ENCODE measurements around the gene HYCC1.

HYCC1 gene

GRCh38 chr7:22990588-22990949 lies 23.4 kb downstream of the HYCC1 start:
- H3K4me3 ChIP-seq (ENCODE audit: low read depth, low read length): no peak overlapping the region
- CTCF ChIA-PET: no interaction called here
- POLR2A ChIA-PET: no interaction called here
- no peak for DNase-seq (ENCODE audit: low read depth, low spot score)
- TF ChIP-seq CTCF (IDR thresholded peaks at IDR 0.05; ENCODE audit: insufficient read depth, low read length, missing control alignments): no peak

- DNase-seq (ENCODE audit: low read depth, low spot score): no peak
- H3K4me3 ChIP-seq (ENCODE audit: low read depth, low read length): no peak overlapping the region
- POLR2A ChIA-PET: no interaction called here
- no peak for TF ChIP-seq CTCF (IDR thresholded peaks at IDR 0.05; ENCODE audit: insufficient read depth, low read length, missing control alignments)
- CTCF ChIA-PET: no interaction called here
Observed at GRCh38 chr7:22989643-22990587, 24.0 kb downstream of the HYCC1 start.

- ChIA-PET CTCF (interaction anchor here (1.1 kb wide), 1 partner anchor 70 kb away, joined by 5 read pairs; no protein-coding TSS in a partner anchor), POLR2A (no interaction called here)
- TF ChIP-seq CTCF (IDR thresholded peaks at IDR 0.05; ENCODE audit: insufficient read depth, low read length, missing control alignments): no peak
Observed at GRCh38 chr7:22985436-22985835, 28.5 kb downstream of the HYCC1 start.

GRCh38 chr7:22983257-22983855 lies 30.6 kb downstream of the HYCC1 start:
- H3K4me3 ChIP-seq (ENCODE audit: low read depth, low read length): no peak overlapping the region
- no peak for DNase-seq (ENCODE audit: low read depth, low spot score)
- ChIA-PET POLR2A (interaction anchor here (0.7 kb wide), 1 partner anchor 22 kb away, joined by 4 read pairs; no protein-coding TSS in a partner anchor), CTCF (interaction anchor here (1.0 kb wide), 1 partner anchor 11 kb away, joined by 3 read pairs; no protein-coding TSS in a partner anchor)
- TF ChIP-seq CTCF (IDR thresholded peaks at IDR 0.05; ENCODE audit: insufficient read depth, low read length, missing control alignments): no peak

More at GRCh38 chr7:22985436-22985835, 28.5 kb downstream of the HYCC1 start:
- H3K4me3 ChIP-seq (ENCODE audit: low read depth, low read length): no peak overlapping the region
- DNase-seq (ENCODE audit: low read depth, low spot score): no peak

- ChIA-PET CTCF (no interaction called here), POLR2A (no interaction called here)
- no peak for TF ChIP-seq CTCF (IDR thresholded peaks at IDR 0.05; ENCODE audit: insufficient read depth, low read length, missing control alignments)
- DNase-seq (ENCODE audit: low read depth, low spot score): peak; percentile 44
- no peak overlapping the region for H3K4me3 ChIP-seq (ENCODE audit: low read depth, low read length)
Observed at GRCh38 chr7:22980422-22980821, 33.5 kb downstream of the HYCC1 start.

- H3K4me3 ChIP-seq (ENCODE audit: low read depth, low read length): no peak overlapping the region
- TF ChIP-seq CTCF (IDR thresholded peaks at IDR 0.05; ENCODE audit: insufficient read depth, low read length, missing control alignments): no peak
- POLR2A ChIA-PET: no interaction called here
- CTCF ChIA-PET: interaction anchor here (1.3 to 1.7 kb wide), 2 partner anchors 7 to 76 kb away, joined by 3 to 4 read pairs; no protein-coding TSS in a partner anchor
- DNase-seq (ENCODE audit: low read depth, low spot score): no peak
Observed at GRCh38 chr7:22979861-22980260, 34.1 kb downstream of the HYCC1 start.

All from AG04449 (cell line).